A549 (cell line): Measurements from ENCODE around the gene PLEKHG7. TPM values are rescaled to one million over a fixed set of nuclear protein-coding genes. Genes with fewer than 3 reads are reported as not detected.

Experiments
- ATAC-seq, 2 experiments: fragments of 200-7000 bp in 1 of 2; fragments of >200 bp in 1 of 2; cut with Nextera tagmentation in 1 of 2; cut with Tn5 transposase in 1 of 2; 3 replicates each; pipeline versions ENCODE4 v1.8.0 to v1.9.1; 2018 to 2020; ENCODE audit warnings: mild to moderate bottlenecking in 1 of 2, moderate library complexity in 1 of 2
- CTCF ChIA-PET: fragments of 300-600 bp; sonication (Branson Sonifier 250); formaldehyde crosslinking; extraction: SDS; loops from one replicate; lab custom pipeline; 2021; ENCODE audit warnings: antibody characterized with exemption, inconsistent platforms; lab: Yijun Ruan, JAX
- POLR2A ChIA-PET: fragments of 350-600 bp; formaldehyde crosslinking; extraction: SDS; loops from one replicate; lab custom pipeline; 2021; ENCODE audit warnings: antibody characterized with exemption, inconsistent platforms; lab: Yijun Ruan, JAX
- DNase-seq, 2 experiments: peaks; one replicate each; pipeline versions ENCODE4 v3.0.0 to v3.0.0-alpha.2; 2011 to 2016; ENCODE audit warnings: low read depth in 1 of 2, low spot score in 1 of 2
- FAIRE-seq: peaks from 2 replicates; lab custom pipeline; 2011; peaks lifted over from hg19 to GRCh38; lab: Jason Lieb, UNC
- H3K27ac ChIP-seq, 2 experiments: fragments of >200 bp; sonication (Bioruptor Twin); formaldehyde crosslinking; 3 replicates each; pipeline ENCODE4 v1.5.1; 2016 to 2017
- H3K4me1 ChIP-seq: fragments of >200 bp; sonication (Bioruptor Twin); formaldehyde crosslinking; 3 replicates; pipeline ENCODE4 v1.6.1; 2016
- H3K4me2 ChIP-seq: fragments of >200 bp; sonication (Bioruptor Twin); formaldehyde crosslinking; 3 replicates; pipeline ENCODE4 v1.6.1; 2016
- H3K4me3 ChIP-seq: fragments of >200 bp; sonication (Bioruptor Twin); formaldehyde crosslinking; 3 replicates; pipeline ENCODE4 v1.5.1; 2016
- H3K9me3 ChIP-seq: fragments of >200 bp; sonication (Bioruptor Twin); formaldehyde crosslinking; 3 replicates; pipeline ENCODE4 v1.6.1; 2016
- CBX2 ChIP-seq: fragments of 200-600 bp; sonication (generic); IDR thresholded peaks from 2 replicates; pipeline ENCODE4 v1.6.1; 2016; ENCODE audit warnings: low read depth, mild to moderate bottlenecking, borderline replicate concordance
- CBX8 ChIP-seq: fragments of 200-600 bp; sonication (generic); IDR thresholded peaks from 2 replicates; pipeline ENCODE4 v1.6.1; 2016
- CEBPB ChIP-seq, 2 experiments: fragments of >200 bp in 1 of 2; sonication (Bioruptor Twin) in 1 of 2; formaldehyde crosslinking in 1 of 2; IDR thresholded peaks; 2 replicates each; pipeline ENCODE4 v1.6.1; 2012 to 2016
- CHD2 ChIP-seq: fragments of 150-350 bp; IDR thresholded peaks from 2 replicates; pipeline ENCODE4 v1.6.1; 2014; ENCODE audit warnings: low read length; ENCODE audit not compliant: partially characterized antibody
- CHD4 ChIP-seq: fragments of 200-600 bp; sonication (generic); IDR thresholded peaks from 2 replicates; pipeline ENCODE4 v1.6.1; 2016; ENCODE audit warnings: antibody characterized with exemption, mild to moderate bottlenecking, borderline replicate concordance
- EHMT2 ChIP-seq: fragments of 200-600 bp; sonication (generic); IDR thresholded peaks from 2 replicates; pipeline ENCODE4 v1.6.1; 2016; ENCODE audit warnings: antibody characterized with exemption, low read depth, mild to moderate bottlenecking, moderate library complexity
- ESRRA ChIP-seq: fragments of 150-350 bp; IDR thresholded peaks from 2 replicates; pipeline ENCODE4 v1.6.1; 2014; ENCODE audit warnings: mild to moderate bottlenecking, low read length, borderline replicate concordance
- FOSB ChIP-seq: fragments of 250-450 bp; sonication (Bioruptor Pico); IDR thresholded peaks from 2 replicates; pipeline ENCODE4 v1.5.0; 2020; ENCODE audit warnings: mild to moderate bottlenecking, moderate library complexity
- FOSL2 ChIP-seq, 2 experiments: fragments of 450-650 bp in 1 of 2; fragments of >200 bp in 1 of 2; sonication (Bioruptor Twin) in 1 of 2; formaldehyde crosslinking; IDR thresholded peaks; 2 replicates each; pipeline versions ENCODE4 v1.5.0 to v1.6.1; 2016 to 2020; ENCODE audit warnings: mild to moderate bottlenecking in 1 of 2, moderate library complexity in 1 of 2
- HDAC2 ChIP-seq: fragments of 200-600 bp; sonication (generic); IDR thresholded peaks from 2 replicates; pipeline ENCODE4 v1.6.1; 2016
- HEYL ChIP-seq: fragments of 250-450 bp; sonication (Bioruptor Pico); IDR thresholded peaks from 2 replicates; pipeline ENCODE4 v1.8.0; 2021; ENCODE audit warnings: mild to moderate bottlenecking, moderate library complexity
- JUN ChIP-seq, 2 experiments: fragments of >200 bp; sonication (Bioruptor Twin); formaldehyde crosslinking; IDR thresholded peaks; 2 replicates in 1 of 2; 3 replicates in 1 of 2; pipeline ENCODE4 v1.6.1; 2016 to 2017
- JUNB ChIP-seq: fragments of >200 bp; sonication (Bioruptor Twin); formaldehyde crosslinking; IDR thresholded peaks from 2 replicates; pipeline ENCODE4 v1.6.1; 2016
- KDM1A ChIP-seq: fragments of 200-600 bp; sonication (generic); IDR thresholded peaks from 2 replicates; pipeline ENCODE4 v1.6.1; 2016; ENCODE audit warnings: low read depth, mild to moderate bottlenecking
- NR3C1 ChIP-seq: fragments of >200 bp; sonication (Bioruptor Twin); formaldehyde crosslinking; IDR thresholded peaks from 3 replicates; pipeline ENCODE4 v1.6.1; 2017
- PBX3 ChIP-seq: IDR thresholded peaks from 2 replicates; pipeline ENCODE4 v1.6.1; 2012
- POLR2A ChIP-seq: IDR thresholded peaks from 2 replicates; pipeline ENCODE4 v1.6.1; 2012; ENCODE audit warnings: mild to moderate bottlenecking, low read length
- POLR2AphosphoS2 ChIP-seq: conservative IDR thresholded peaks from 2 replicates; pipeline ENCODE4 v1.6.1; 2012; ENCODE audit warnings: low read length, improper control_type of control experiment, inconsistent platforms
- RAD21 ChIP-seq, 2 experiments: fragments of >200 bp in 1 of 2; sonication (Bioruptor Twin) in 1 of 2; formaldehyde crosslinking in 1 of 2; IDR thresholded peaks in 1 of 2; conservative IDR thresholded peaks in 1 of 2; 2 replicates in 1 of 2; 3 replicates in 1 of 2; pipeline ENCODE4 v1.6.1; 2012 to 2018; ENCODE audit warnings: inconsistent platforms in 1 of 2
- RARB ChIP-seq: fragments of 250-450 bp; sonication (Bioruptor Pico); IDR thresholded peaks from 2 replicates; pipeline ENCODE4 v1.8.0; 2021; ENCODE audit warnings: mild to moderate bottlenecking, moderate library complexity
- RCOR1 ChIP-seq: fragments of 150-350 bp; IDR thresholded peaks from 2 replicates; pipeline ENCODE4 v1.6.1; 2014; ENCODE audit warnings: antibody characterized with exemption, low read length, low read depth
- TFCP2L1 ChIP-seq: fragments of 250-450 bp; sonication (Bioruptor Pico); IDR thresholded peaks from 2 replicates; pipeline ENCODE4 v1.5.0; 2021; ENCODE audit warnings: mild to moderate bottlenecking
- ZSCAN20 ChIP-seq: fragments of 250-450 bp; sonication (Bioruptor Pico); IDR thresholded peaks from 2 replicates; pipeline ENCODE4 v1.8.0; 2022; ENCODE audit warnings: mild to moderate bottlenecking, moderate library complexity
- WGBS: methylation state at CpG from one replicate; pipeline ENCODE4 v1.1.6; 2017; ENCODE audit errors: missing lambda C conversion rate; 5-methylcytosine and 5-hydroxymethylcytosine counted together
- polyA plus RNA-seq, 4 experiments: library from polyadenylated mRNA; depleted of rRNA in 3 of 4; stranded (reverse); fragments of >200 nt; fragmentation: RNase III in 1 of 4; extraction: RNeasy Plus Mini Kit Qiagen cat#74134 plus additional on column Dnase treatment in 1 of 4; gene quantifications; 2 replicates in 3 of 4; 3 replicates in 1 of 4; pipeline ENCODE4 v1.2.3, GENCODE V29; 2011 to 2017
- TF ChIP-seq, protein P1 (sequence below): IDR thresholded peaks from 2 replicates; pipeline ENCODE4 v1.6.1; 2012; ENCODE audit warnings: low read depth, borderline replicate concordance
- TF ChIP-seq, protein P2 (sequence below): fragments of >200 bp; sonication (Bioruptor Twin); formaldehyde crosslinking; IDR thresholded peaks from 3 replicates; pipeline ENCODE4 v1.5.1; 2016

PLEKHG7 gene
- polyA plus RNA-seq, 2 of the 4 experiments (the other 2 are of a cell fraction), result 0.03 to 0.05 TPM

DNA sequence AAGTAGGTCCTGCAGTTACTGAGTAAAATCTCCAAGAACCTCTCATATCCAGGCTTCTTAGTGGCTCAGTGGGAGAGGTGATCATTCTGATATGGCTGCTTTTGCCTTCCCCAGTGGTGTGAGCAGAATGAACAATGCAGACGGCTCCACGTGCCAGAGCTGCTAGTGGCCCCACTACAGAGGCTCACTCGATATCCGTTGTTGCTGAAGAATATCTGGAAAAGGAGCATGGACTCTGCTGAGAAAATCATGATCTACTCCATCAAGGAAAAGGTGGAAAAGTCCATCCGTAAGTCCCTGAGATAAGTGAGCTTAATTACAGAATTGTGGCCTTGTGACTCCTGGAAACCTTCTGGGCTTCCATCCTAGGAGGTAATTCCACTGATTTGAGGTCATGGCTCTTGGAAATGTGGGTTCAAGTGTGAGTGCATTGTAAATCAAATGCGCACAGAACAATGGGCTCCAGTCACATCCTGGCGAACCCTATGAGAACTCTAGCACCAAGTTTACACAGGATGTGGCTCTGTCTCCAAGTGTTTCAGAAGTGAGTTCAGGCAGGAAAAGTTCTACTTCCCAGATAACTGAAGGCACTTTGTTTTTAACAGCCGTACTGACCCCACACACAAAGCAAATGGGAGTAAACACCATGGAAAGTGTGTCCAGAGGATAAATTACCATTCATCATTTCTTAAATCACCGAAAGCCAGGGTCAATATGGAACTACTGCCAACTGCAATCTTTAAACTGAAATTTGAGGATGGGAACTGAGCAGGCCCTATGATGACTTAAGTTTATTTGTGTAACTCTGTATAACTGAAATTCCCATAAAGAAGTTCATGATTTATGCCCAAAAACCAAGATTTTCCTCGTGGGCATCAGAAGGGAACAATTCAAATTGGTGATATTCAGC is 51.4 kb downstream of the PLEKHG7 start:
- POLR2A ChIA-PET, result no interaction called here
- ATAC-seq (no peak), DNase-seq (no peak), FAIRE-seq (no peak)
- H3K4me2 ChIP-seq, result no peak overlapping the region
- CTCF ChIA-PET, result no interaction called here
- H3K9me3 ChIP-seq, result no peaks in the 10 kb centered on the region
- no peak overlapping the region for H3K4me3 ChIP-seq
- H3K4me1 ChIP-seq, result no peaks in the 10 kb centered on the region
- WGBS, result 78% methylated on average over 10 of the region's 10 CpGs
- TF ChIP-seq POLR2A (no peak), CEBPB (IDR thresholded peaks at IDR 0.05) (no peak), RCOR1 (no peak), HEYL (CRISPR knock-in tag) (no peak), FOSB (CRISPR knock-in tag) (no peak), JUNB (no peak), TFCP2L1 (CRISPR knock-in tag) (no peak), PBX3 (no peak), CHD4 (no peak), CBX8 (no peak), KDM1A (no peak), NR3C1 (no peak), ZSCAN20 (CRISPR knock-in tag) (no peak), CHD2 (no peak), RARB (CRISPR knock-in tag) (no peak), CBX2 (no peak)
- TF ChIP-seq, protein P1, sequence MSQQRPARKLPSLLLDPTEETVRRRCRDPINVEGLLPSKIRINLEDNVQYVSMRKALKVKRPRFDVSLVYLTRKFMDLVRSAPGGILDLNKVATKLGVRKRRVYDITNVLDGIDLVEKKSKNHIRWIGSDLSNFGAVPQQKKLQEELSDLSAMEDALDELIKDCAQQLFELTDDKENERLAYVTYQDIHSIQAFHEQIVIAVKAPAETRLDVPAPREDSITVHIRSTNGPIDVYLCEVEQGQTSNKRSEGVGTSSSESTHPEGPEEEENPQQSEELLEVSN, result no peak
- no peak overlapping the region for H3K27ac ChIP-seq

DNA sequence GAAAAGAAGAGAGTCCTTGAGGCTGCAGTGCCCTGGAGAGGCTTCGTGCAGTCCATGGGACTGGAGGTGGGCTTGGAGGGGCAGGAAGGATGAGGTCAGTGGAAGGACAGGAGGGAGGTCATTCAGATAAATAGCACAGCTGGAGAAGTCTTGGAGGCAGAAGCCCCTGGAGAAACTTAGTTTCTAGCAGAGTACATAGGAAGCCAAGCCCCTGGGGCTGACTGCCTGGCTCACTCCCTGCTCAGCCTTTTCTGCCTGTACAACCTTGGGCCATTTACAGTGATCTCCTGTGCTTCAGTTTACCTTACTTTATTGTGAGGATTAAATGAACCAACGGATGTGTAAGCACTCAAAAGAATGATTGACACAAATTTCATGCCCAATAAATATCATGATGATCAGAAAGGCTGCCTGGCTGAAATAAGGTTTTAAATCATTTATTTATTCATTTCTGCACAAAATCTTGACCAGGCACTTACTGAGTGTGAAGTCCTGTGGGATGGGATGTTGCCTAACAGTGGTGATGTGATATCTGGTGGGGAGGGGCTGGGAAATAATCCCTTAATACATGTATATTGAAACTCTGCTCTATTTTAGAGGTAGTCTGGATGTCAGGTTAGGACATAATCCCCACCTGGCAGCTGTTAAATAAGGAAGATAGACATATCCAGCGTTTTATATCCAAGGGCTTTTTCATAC is 54.3 kb downstream of the PLEKHG7 start:
- no peak for FAIRE-seq
- Histone ChIP-seq H3K4me1 (peaks cover 7% of the 10 kb centered on the region; the same call in 1 of the 3 replicates), H3K9me3 (no peaks in the 10 kb centered on the region), H3K4me3 (no peak overlapping the region), H3K27ac (no peak overlapping the region), H3K4me2 (no peak overlapping the region)
- DNase-seq, result no peak
- 26% methylated on average over 3 of the region's 3 CpGs for WGBS
- ChIA-PET POLR2A (no interaction called here), CTCF (interaction anchor here (0.6 to 2.3 kb wide), 3 partner anchors 10 to 592 kb away, joined by 3 to 7 read pairs (median 4); no protein-coding TSS in a partner anchor)
- TF ChIP-seq RARB (CRISPR knock-in tag), result no peak
- TF ChIP-seq POLR2AphosphoS2, result no peak
- TF ChIP-seq EHMT2, result no peak
- TF ChIP-seq JUN (IDR thresholded peaks at IDR 0.05), result no peak
- no peak for TF ChIP-seq ESRRA
- TF ChIP-seq RAD21 (conservative IDR thresholded peaks at IDR 0.05 in 1 of 2, IDR thresholded peaks at IDR 0.05 in 1 of 2), result no peak
- TF ChIP-seq, protein P2, sequence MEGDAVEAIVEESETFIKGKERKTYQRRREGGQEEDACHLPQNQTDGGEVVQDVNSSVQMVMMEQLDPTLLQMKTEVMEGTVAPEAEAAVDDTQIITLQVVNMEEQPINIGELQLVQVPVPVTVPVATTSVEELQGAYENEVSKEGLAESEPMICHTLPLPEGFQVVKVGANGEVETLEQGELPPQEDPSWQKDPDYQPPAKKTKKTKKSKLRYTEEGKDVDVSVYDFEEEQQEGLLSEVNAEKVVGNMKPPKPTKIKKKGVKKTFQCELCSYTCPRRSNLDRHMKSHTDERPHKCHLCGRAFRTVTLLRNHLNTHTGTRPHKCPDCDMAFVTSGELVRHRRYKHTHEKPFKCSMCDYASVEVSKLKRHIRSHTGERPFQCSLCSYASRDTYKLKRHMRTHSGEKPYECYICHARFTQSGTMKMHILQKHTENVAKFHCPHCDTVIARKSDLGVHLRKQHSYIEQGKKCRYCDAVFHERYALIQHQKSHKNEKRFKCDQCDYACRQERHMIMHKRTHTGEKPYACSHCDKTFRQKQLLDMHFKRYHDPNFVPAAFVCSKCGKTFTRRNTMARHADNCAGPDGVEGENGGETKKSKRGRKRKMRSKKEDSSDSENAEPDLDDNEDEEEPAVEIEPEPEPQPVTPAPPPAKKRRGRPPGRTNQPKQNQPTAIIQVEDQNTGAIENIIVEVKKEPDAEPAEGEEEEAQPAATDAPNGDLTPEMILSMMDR, result no peak
- TF ChIP-seq FOSL2 (IDR thresholded peaks at IDR 0.05), result no peak
- TF ChIP-seq FOSL2 (CRISPR knock-in tag; IDR thresholded peaks at IDR 0.05), result no peak
- no peak for TF ChIP-seq HDAC2
- ATAC-seq, result no peak
